Heart left ventricle (tissue), 16 donors: Measurements from ENCODE around the gene KCNG2. TPM values are rescaled to one million over a fixed set of nuclear protein-coding genes. Genes with fewer than 3 reads are reported as not detected.
A peak's percentile ranks its signal among the peaks of the same experiment; 100 is the strongest.

Experiments
- ATAC-seq, 4 donors: fragments of 200-7000 bp; cut with Tn5 transposase; one replicate each; pipeline ENCODE4 v1.9.1; 2020 to 2022; ENCODE audit warnings: moderate library complexity in 4 of 4, mild to moderate bottlenecking in 3 of 4, moderate number of reproducible peaks in 1 of 4
- DNase-seq, 5 donors: peaks; one replicate each; pipeline ENCODE4 v3.0.0-alpha.2; 2020
- H3K27ac ChIP-seq, 12 donors: fragments of 200-600 bp; sonication (generic) in 4 of 12; one replicate each; pipeline versions ENCODE4 v1.5.0 to v1.8.0; 2016 to 2022; ENCODE audit warnings: mild to moderate bottlenecking in 2 of 12
- H3K27me3 ChIP-seq, 9 donors: fragments of 200-600 bp; sonication (generic) in 2 of 9; one replicate each; pipeline versions ENCODE4 v1.5.1 to v1.8.0; 2016 to 2022; ENCODE audit warnings: mild to moderate bottlenecking in 3 of 9
- H3K36me3 ChIP-seq, 9 donors: fragments of 200-600 bp; sonication (generic) in 2 of 9; one replicate each; pipeline versions ENCODE4 v1.5.0 to v1.8.0; 2018 to 2022; ENCODE audit warnings: mild to moderate bottlenecking in 2 of 9
- H3K4me1 ChIP-seq, 12 donors: fragments of 200-600 bp; sonication (generic) in 4 of 12; one replicate each; pipeline versions ENCODE4 v1.5.0 to v1.8.0; 2016 to 2022; ENCODE audit warnings: mild to moderate bottlenecking in 3 of 12
- H3K4me3 ChIP-seq, 12 donors: fragments of 200-600 bp; sonication (generic) in 4 of 12; one replicate each; pipeline versions ENCODE4 v1.5.0 to v1.8.0; 2017 to 2022; ENCODE audit warnings: mild to moderate bottlenecking in 9 of 12, moderate library complexity in 4 of 12
- H3K9me3 ChIP-seq, 12 donors: fragments of 200-600 bp; sonication (generic) in 4 of 12; one replicate each; pipeline versions ENCODE4 v1.5.0 to v1.8.0; 2016 to 2022; ENCODE audit warnings: mild to moderate bottlenecking in 1 of 12
- CTCF ChIP-seq, 12 donors: fragments of 200-600 bp; sonication (generic) in 4 of 12; IDR thresholded peaks; one replicate each; pipeline versions ENCODE4 v1.5.0 to v1.8.0; 2018 to 2022; ENCODE audit warnings: antibody characterized with exemption in 12 of 12, mild to moderate bottlenecking in 5 of 12
- POLR2A ChIP-seq, 2 donors: fragments of 450-650 bp; IDR thresholded peaks; one replicate each; pipeline ENCODE4 v1.6.1; 2017; ENCODE audit warnings: antibody characterized with exemption in 2 of 2, mild to moderate bottlenecking in 2 of 2, moderate library complexity in 2 of 2
- WGBS, 4 donors: extraction: QIAGEN DNeasy Blood & Tissue Kit in 2 of 4; methylation state at CpG; one replicate each; pipeline versions ENCODE4 v1.1.5 to v1.1.7; 2013 to 2018; 5-methylcytosine and 5-hydroxymethylcytosine counted together
- intact Hi-C, 10 donors: fragments of 100-400 bp; cut with DNase I; formaldehyde crosslinking; loops; one replicate each; pipeline versions ENCODE4 v1.11.1 to v1.14.2; 2022
- polyA plus RNA-seq, 2 donors: library from polyadenylated mRNA; stranded (reverse); fragments of 200-250 nt; gene quantifications; one replicate each; pipeline ENCODE4 v1.2.3, GENCODE V29; 2013
- total RNA-seq, 9 donors: library from RNA; depleted of rRNA in 2 of 9; stranded (reverse); fragments of >200 nt in 2 of 9; fragmentation: NEBNext Ultra II Directional in 3 of 9; extraction: Animal tissue kit (Norgen Biotek cat#: 25700) in 3 of 9; gene quantifications; one replicate each; pipeline versions ENCODE4 v1.1.0 to v1.2.4, GENCODE V29; 2016 to 2023
- donor health status: ischemic (EF 13 %, LVEDD 7.1; RV severe dilation, severe dysfunction).
- donor health status: healthy with polysubstance abuse.
- donor health status: DM: no; HTN: yes; CAD: no.
- donor health status: DM: no; HTN: no; CAD: no.
- donor health status: ischemic (EF 25% LVEDD 6.9; RV normal size, moderate dysfunction).
- donor health status: ischemic (EF 25% LVEDD 5.7; RV mildly dilated, moderate dysfunction).
- donor health status: healthy.
- donor health status: DM: yes; HTN: yes; CAD: no.
- donor health status: ischemic (EF 35%, LVEDD 5.7; RV mildly dilated, moderate dysfunction).
- donor health status: nonischemic (EF 11% LVEDD 7.7; RV severe dilation, severe dysfunction).
- donor health status: DM: yes; HTN: yes; CAD: no.
- donor health status: PGD.
- donor health status: ischemic (EF 29% LVEDD 5.4; RV normal size, mild dysfunction).
- donor health status: nonischemic (EF 23%, LVEDD 6.1; RV moderate dilation, normal function).

The KCNG2 gene
- total and polyA plus RNA-seq, 11 donors, result 0.07 to 1.5 (median 0.18) TPM; not detected in 8

- peak in 1 of 5 donors; percentile 5 for DNase-seq
- Histone ChIP-seq H3K27me3 (peaks cover 0 to 28% (median 8%) of the 10 kb centered on the region in 9 donors), H3K9me3 (no peaks in the 10 kb centered on the region), H3K4me1 (peaks cover 0 to 9% (median 0%) of the 10 kb centered on the region in 12 donors), H3K27ac (no peak overlapping the region), H3K4me3 (no peak overlapping the region), H3K36me3 (no peaks in the 10 kb centered on the region)
- intact Hi-C loops, result no loop called here
- WGBS, 4 donors, result 73 to 79% (median 75%) methylated on average over 20 to 26 of the region's 26 CpGs
- peak in 1 of 4 donors; percentile 29 for ATAC-seq
- TF ChIP-seq POLR2A (IDR thresholded peaks at IDR 0.05), result no peak
- TF ChIP-seq CTCF (IDR thresholded peaks at IDR 0.05), result no peak
Observed at GRCh38 chr18:79853303-79853992, 55.7 kb downstream of the KCNG2 start.

GRCh38 chr18:79853993-79854364 lies 56.2 kb downstream of the KCNG2 start:
- H3K4me3 ChIP-seq, result no peak overlapping the region
- TF ChIP-seq POLR2A (IDR thresholded peaks at IDR 0.05) (no peak), CTCF (IDR thresholded peaks at IDR 0.05) (no peak)
- H3K4me1 ChIP-seq, result peaks cover 0 to 9% (median 0%) of the 10 kb centered on the region in 12 donors
- H3K27me3 ChIP-seq, result peaks cover 0 to 28% (median 8%) of the 10 kb centered on the region in 9 donors
- DNase-seq, result peak in 1 of 5 donors; percentile 5
- H3K27ac ChIP-seq, result no peak overlapping the region
- intact Hi-C loops, result no loop called here
- no peak for ATAC-seq
- no peaks in the 10 kb centered on the region for H3K9me3 ChIP-seq
- no peaks in the 10 kb centered on the region for H3K36me3 ChIP-seq
- WGBS, 4 donors, result 84 to 95% (median 84%) methylated on average over 8 to 15 of the region's 15 CpGs

- TF ChIP-seq CTCF (IDR thresholded peaks at IDR 0.05), result no peak
- TF ChIP-seq POLR2A (IDR thresholded peaks at IDR 0.05), result no peak
- intact Hi-C loops, result no loop called here
- Histone ChIP-seq H3K27ac (no peak overlapping the region), H3K9me3 (no peaks in the 10 kb centered on the region), H3K4me1 (peaks cover 0 to 9% (median 0%) of the 10 kb centered on the region in 12 donors), H3K27me3 (peaks cover 0 to 28% (median 8%) of the 10 kb centered on the region in 9 donors), H3K36me3 (no peaks in the 10 kb centered on the region), H3K4me3 (no peak overlapping the region)
- no peak for DNase-seq
- no peak for ATAC-seq
- 72 to 81% (median 74%) methylated on average over 17 of the region's 17 CpGs for WGBS, 4 donors
Observed at GRCh38 chr18:79855147-79855933, 57.6 kb downstream of the KCNG2 start.
